Measurements from ENCODE around the gene FBXO42.
"Not testable (repeated sequence)": the region's sequence is repeated elsewhere in the genome, so short reads cannot be mapped to it uniquely, and the experiment has no call there.

Gene FBXO42

GRCh38 chr1:16372535-16373285 is 20.4 kb upstream of the FBXO42 start:
- DNase-seq (ENCODE audit: low read depth in 2 of 2, low spot score in 1 of 2), result no peak

GRCh38 chr1:16371725-16372124 is 19.4 kb upstream of the FBXO42 start:
- DNase-seq (ENCODE audit: low read depth in 2 of 2, low spot score in 1 of 2), result no peak

GRCh38 chr1:16369821-16370220 is 17.5 kb upstream of the FBXO42 start:
- DNase-seq (ENCODE audit: low read depth in 2 of 2, low spot score in 1 of 2), result no peak

- DNase-seq (ENCODE audit: low read depth in 2 of 2, low spot score in 1 of 2), result no peak
These were observed 15.9 kb upstream of the FBXO42 start for GRCh38 chr1:16367968-16368890.

- DNase-seq (ENCODE audit: low read depth in 2 of 2, low spot score in 1 of 2), result peak; percentile 74 to 79
These were observed 15.1 kb upstream of the FBXO42 start for GRCh38 chr1:16367258-16367967.

- DNase-seq (ENCODE audit: low read depth in 2 of 2, low spot score in 1 of 2), result peak; percentile 81 to 94
These were observed 14.5 kb upstream of the FBXO42 start, which contains the start of gene SZRD1 for GRCh38 chr1:16366722-16367257. SZRD1 (plus strand) TSS chr1:16367242; CDS start chr1:16367258, 16 bp downstream.

- DNase-seq (ENCODE audit: low read depth in 2 of 2, low spot score in 1 of 2), result not testable (repeated sequence)
These were observed 12.8 kb upstream of the FBXO42 start for GRCh38 chr1:16365146-16365498.

- no peak for DNase-seq (ENCODE audit: low read depth in 2 of 2, low spot score in 1 of 2)
These were observed 4.6 kb upstream of the FBXO42 start for GRCh38 chr1:16356867-16357266.

- DNase-seq (ENCODE audit: low read depth in 2 of 2, low spot score in 1 of 2), result no peak
These were observed 2.3 kb upstream of the FBXO42 start for GRCh38 chr1:16354619-16355018.

- DNase-seq (ENCODE audit: low read depth in 2 of 2, low spot score in 1 of 2), result no peak
These were observed 709 bp upstream of the FBXO42 start for GRCh38 chr1:16352842-16353535.

GRCh38 chr1:16351456-16351993 is 755 bp downstream of the FBXO42 start:
- no peak for DNase-seq (ENCODE audit: low read depth in 2 of 2, low spot score in 1 of 2)

- DNase-seq (ENCODE audit: low read depth in 2 of 2, low spot score in 1 of 2), result no peak
These were observed 2.4 kb downstream of the FBXO42 start for GRCh38 chr1:16349847-16350406.

GRCh38 chr1:16348414-16349182 is 3.7 kb downstream of the FBXO42 start:
- DNase-seq (ENCODE audit: low read depth in 2 of 2, low spot score in 1 of 2), result no peak

GRCh38 chr1:16343276-16343675 is 9.0 kb downstream of the FBXO42 start:
- DNase-seq (ENCODE audit: low read depth in 2 of 2, low spot score in 1 of 2), result not testable (repeated sequence)

- no peak for DNase-seq (ENCODE audit: low read depth in 2 of 2, low spot score in 1 of 2)
These were observed 9.8 kb downstream of the FBXO42 start for GRCh38 chr1:16342331-16343062.

- no peak for DNase-seq (ENCODE audit: low read depth in 2 of 2, low spot score in 1 of 2)
These were observed 11.6 kb downstream of the FBXO42 start for GRCh38 chr1:16340673-16341072.

GRCh38 chr1:16338961-16339360 is 13.3 kb downstream of the FBXO42 start:
- no peak for DNase-seq (ENCODE audit: low read depth in 2 of 2, low spot score in 1 of 2)

- no peak for DNase-seq (ENCODE audit: low read depth in 2 of 2, low spot score in 1 of 2)
These were observed 17.5 kb downstream of the FBXO42 start for GRCh38 chr1:16334655-16335340.
